Thoracic aorta (tissue), 2 donors: ENCODE data around the gene RUNX1. TPM values are rescaled to one million over a fixed set of nuclear protein-coding genes. Genes with fewer than 3 reads are reported as not detected.

Source experiments
- ATAC-seq: fragments of 150-250 bp; one replicate; pipeline ENCODE4 v1.8.0; 2017; ENCODE audit warnings: low read depth; ENCODE audit not compliant: insufficient number of reproducible peaks, low FRiP score
- DNase-seq: peaks from one replicate; pipeline ENCODE4 v3.0.0-alpha.2; 2020; ENCODE audit warnings: low spot score
- H3K27ac ChIP-seq, 2 donors: fragments of 200-600 bp; sonication (generic); 1 replicate in 1 of 2; 2 replicates in 1 of 2; pipeline ENCODE4 v1.5.1; 2016; ENCODE audit warnings: mild to moderate bottlenecking in 2 of 2, moderate library complexity in 2 of 2
- H3K27me3 ChIP-seq: fragments of 200-600 bp; sonication (generic); replicated peaks from 2 replicates; pipeline ENCODE4 v1.6.0; 2016; ENCODE audit warnings: mild to moderate bottlenecking; ENCODE audit not compliant: insufficient read depth
- H3K36me3 ChIP-seq: fragments of 200-600 bp; sonication (generic); one replicate; pipeline ENCODE4 v1.5.1; 2016
- H3K4me1 ChIP-seq, 2 donors: fragments of 200-600 bp; sonication (generic); 1 replicate in 1 of 2; 2 replicates in 1 of 2; pipeline versions ENCODE4 v1.5.1 to v1.6.0; 2016; ENCODE audit warnings: low read depth in 2 of 2, mild to moderate bottlenecking in 1 of 2; ENCODE audit not compliant: control insufficient read depth in 1 of 2
- H3K4me3 ChIP-seq: fragments of 200-600 bp; sonication (generic); 2 replicates; pipeline ENCODE4 v1.5.1; 2016; ENCODE audit warnings: mild to moderate bottlenecking
- H3K9me3 ChIP-seq: fragments of 200-600 bp; sonication (generic); 2 replicates; pipeline ENCODE4 v1.5.1; 2016
- CTCF ChIP-seq: fragments of 200-600 bp; sonication (generic); IDR thresholded peaks from one replicate; pipeline ENCODE4 v1.5.1; 2019; ENCODE audit warnings: antibody characterized with exemption
- total RNA-seq, 2 donors: library from RNA; depleted of rRNA; stranded (reverse); fragments of >200 nt; gene quantifications; one replicate each; pipeline versions ENCODE4 v1.1.0 to v1.2.3, GENCODE V29; 2016

The RUNX1 gene
- total RNA-seq, 2 donors from 2014 or later: 47.4 to 64.7 TPM

GRCh38 chr21:35044128-35044527, 5.0 kb downstream of the RUNX1 start:
- Histone ChIP-seq H3K4me3 (no peak overlapping the region), H3K27ac (no peak overlapping the region), H3K4me1 (peaks cover 20 to 28% of the 10 kb centered on the region in 2 donors), H3K9me3 (no peaks in the 10 kb centered on the region), H3K36me3 (no peaks in the 10 kb centered on the region), H3K27me3 (no peaks in the 10 kb centered on the region)
- no peak for ATAC-seq
- no peak for TF ChIP-seq CTCF
- DNase-seq: no peak

GRCh38 chr21:35043549-35043948, 5.6 kb downstream of the RUNX1 start:
- no peaks in the 10 kb centered on the region for H3K36me3 ChIP-seq
- no peak overlapping the region for H3K27ac ChIP-seq
- H3K4me1 ChIP-seq: peaks cover 14 to 22% of the 10 kb centered on the region in 2 donors
- H3K27me3 ChIP-seq: no peaks in the 10 kb centered on the region
- no peak for DNase-seq
- ATAC-seq: no peak
- no peaks in the 10 kb centered on the region for H3K9me3 ChIP-seq
- H3K4me3 ChIP-seq: no peak overlapping the region
- TF ChIP-seq CTCF: no peak

- H3K27me3 ChIP-seq: no peaks in the 10 kb centered on the region
- TF ChIP-seq CTCF: no peak
- peaks cover 7 to 15% of the 10 kb centered on the region in 2 donors for H3K4me1 ChIP-seq
- no peak for ATAC-seq
- DNase-seq: no peak
- H3K27ac ChIP-seq: no peak overlapping the region
- H3K4me3 ChIP-seq: no peak overlapping the region
- no peaks in the 10 kb centered on the region for H3K36me3 ChIP-seq
- H3K9me3 ChIP-seq: no peaks in the 10 kb centered on the region
These were observed 6.3 kb downstream of the RUNX1 start for GRCh38 chr21:35042836-35043235.

GRCh38 chr21:35041881-35042280, 7.2 kb downstream of the RUNX1 start:
- Histone ChIP-seq H3K4me1 (peaks cover 3 to 6% of the 10 kb centered on the region in 2 donors), H3K36me3 (no peaks in the 10 kb centered on the region), H3K27ac (no peak overlapping the region), H3K4me3 (no peak overlapping the region), H3K9me3 (no peaks in the 10 kb centered on the region), H3K27me3 (no peaks in the 10 kb centered on the region)
- no peak for TF ChIP-seq CTCF
- ATAC-seq: no peak
- no peak for DNase-seq

GRCh38 chr21:35041122-35041521, 8.0 kb downstream of the RUNX1 start:
- Histone ChIP-seq H3K9me3 (no peaks in the 10 kb centered on the region), H3K4me3 (no peak overlapping the region), H3K27me3 (no peaks in the 10 kb centered on the region), H3K4me1 (no peaks in the 10 kb centered on the region), H3K27ac (no peak overlapping the region), H3K36me3 (no peaks in the 10 kb centered on the region)
- DNase-seq (no peak), ATAC-seq (no peak)
- no peak for TF ChIP-seq CTCF
